ENCODE results near the gene SPRN.

DNA sequence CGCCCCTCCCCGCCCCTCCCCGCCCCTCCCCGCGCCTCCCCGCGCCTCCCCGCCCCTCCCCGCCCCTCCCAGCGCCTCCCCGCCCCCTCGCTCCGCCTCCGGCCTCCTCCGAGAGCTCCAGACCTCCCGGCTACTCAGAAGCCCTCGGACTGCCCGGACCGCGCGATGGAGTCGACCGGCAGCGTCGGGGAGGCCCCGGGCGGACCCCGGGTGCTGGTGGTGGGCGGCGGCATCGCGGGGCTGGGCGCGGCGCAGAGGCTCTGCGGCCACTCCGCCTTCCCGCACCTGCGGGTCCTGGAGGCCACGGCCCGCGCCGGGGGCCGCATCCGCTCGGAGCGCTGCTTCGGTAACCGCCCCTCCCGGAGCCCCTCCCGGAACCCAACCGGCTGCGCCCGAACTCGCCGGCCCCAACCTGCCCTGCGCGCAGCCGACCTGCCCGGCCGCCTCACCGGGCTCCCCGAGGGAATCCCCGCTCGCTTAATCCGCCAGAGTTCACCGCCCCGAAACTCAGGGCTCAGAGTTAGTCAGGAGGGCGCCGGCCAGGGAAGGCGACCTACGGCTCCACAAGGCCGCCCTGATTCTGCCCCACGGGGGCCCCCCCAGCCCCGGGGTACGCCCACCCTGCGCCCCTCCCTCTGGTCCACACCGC lies 45.1 kb downstream of the SPRN start, which contains the start of gene PAOX:
- TF ChIP-seq OSR1 (CRISPR knock-in tag; IDR thresholded peaks at IDR 0.05) (no peak), PPARA (CRISPR knock-in tag; IDR thresholded peaks at IDR 0.05; ENCODE audit: borderline replicate concordance) (no peak), TOX (CRISPR knock-in tag; IDR thresholded peaks at IDR 0.05; ENCODE audit: borderline replicate concordance) (no peak), RARB (CRISPR knock-in tag; IDR thresholded peaks at IDR 0.05) (no peak), ZNF70 (CRISPR knock-in tag; IDR thresholded peaks at IDR 0.05) (no peak), GLIS3 (CRISPR knock-in tag; IDR thresholded peaks at IDR 0.05) (no peak), SNAI2 (CRISPR knock-in tag; IDR thresholded peaks at IDR 0.05) (no peak), ARNTL (CRISPR knock-in tag; IDR thresholded peaks at IDR 0.05; ENCODE audit: borderline replicate concordance, low read depth) (no peak)
- TF ChIP-seq, protein P1, sequence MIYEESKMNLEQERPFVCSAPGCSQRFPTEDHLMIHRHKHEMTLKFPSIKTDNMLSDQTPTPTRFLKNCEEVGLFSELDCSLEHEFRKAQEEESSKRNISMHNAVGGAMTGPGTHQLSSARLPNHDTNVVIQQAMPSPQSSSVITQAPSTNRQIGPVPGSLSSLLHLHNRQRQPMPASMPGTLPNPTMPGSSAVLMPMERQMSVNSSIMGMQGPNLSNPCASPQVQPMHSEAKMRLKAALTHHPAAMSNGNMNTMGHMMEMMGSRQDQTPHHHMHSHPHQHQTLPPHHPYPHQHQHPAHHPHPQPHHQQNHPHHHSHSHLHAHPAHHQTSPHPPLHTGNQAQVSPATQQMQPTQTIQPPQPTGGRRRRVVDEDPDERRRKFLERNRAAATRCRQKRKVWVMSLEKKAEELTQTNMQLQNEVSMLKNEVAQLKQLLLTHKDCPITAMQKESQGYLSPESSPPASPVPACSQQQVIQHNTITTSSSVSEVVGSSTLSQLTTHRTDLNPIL (CRISPR knock-in tag; IDR thresholded peaks at IDR 0.05; ENCODE audit: low read depth) = no peak
- TF ChIP-seq, protein P2, sequence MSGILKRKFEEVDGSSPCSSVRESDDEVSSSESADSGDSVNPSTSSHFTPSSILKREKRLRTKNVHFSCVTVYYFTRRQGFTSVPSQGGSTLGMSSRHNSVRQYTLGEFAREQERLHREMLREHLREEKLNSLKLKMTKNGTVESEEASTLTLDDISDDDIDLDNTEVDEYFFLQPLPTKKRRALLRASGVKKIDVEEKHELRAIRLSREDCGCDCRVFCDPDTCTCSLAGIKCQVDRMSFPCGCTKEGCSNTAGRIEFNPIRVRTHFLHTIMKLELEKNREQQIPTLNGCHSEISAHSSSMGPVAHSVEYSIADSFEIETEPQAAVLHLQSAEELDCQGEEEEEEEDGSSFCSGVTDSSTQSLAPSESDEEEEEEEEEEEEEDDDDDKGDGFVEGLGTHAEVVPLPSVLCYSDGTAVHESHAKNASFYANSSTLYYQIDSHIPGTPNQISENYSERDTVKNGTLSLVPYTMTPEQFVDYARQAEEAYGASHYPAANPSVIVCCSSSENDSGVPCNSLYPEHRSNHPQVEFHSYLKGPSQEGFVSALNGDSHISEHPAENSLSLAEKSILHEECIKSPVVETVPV (CRISPR knock-in tag; IDR thresholded peaks at IDR 0.05) = no peak
- TF ChIP-seq, protein P3, sequence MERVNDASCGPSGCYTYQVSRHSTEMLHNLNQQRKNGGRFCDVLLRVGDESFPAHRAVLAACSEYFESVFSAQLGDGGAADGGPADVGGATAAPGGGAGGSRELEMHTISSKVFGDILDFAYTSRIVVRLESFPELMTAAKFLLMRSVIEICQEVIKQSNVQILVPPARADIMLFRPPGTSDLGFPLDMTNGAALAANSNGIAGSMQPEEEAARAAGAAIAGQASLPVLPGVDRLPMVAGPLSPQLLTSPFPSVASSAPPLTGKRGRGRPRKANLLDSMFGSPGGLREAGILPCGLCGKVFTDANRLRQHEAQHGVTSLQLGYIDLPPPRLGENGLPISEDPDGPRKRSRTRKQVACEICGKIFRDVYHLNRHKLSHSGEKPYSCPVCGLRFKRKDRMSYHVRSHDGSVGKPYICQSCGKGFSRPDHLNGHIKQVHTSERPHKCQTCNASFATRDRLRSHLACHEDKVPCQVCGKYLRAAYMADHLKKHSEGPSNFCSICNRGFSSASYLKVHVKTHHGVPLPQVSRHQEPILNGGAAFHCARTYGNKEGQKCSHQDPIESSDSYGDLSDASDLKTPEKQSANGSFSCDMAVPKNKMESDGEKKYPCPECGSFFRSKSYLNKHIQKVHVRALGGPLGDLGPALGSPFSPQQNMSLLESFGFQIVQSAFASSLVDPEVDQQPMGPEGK (CRISPR knock-in tag; IDR thresholded peaks at IDR 0.05; ENCODE audit: borderline replicate concordance) = no peak

Measured in SK-N-SH treated with all-trans-retinoic acid at 6 μM for 48 hours (cell line).